Peyer's patch (tissue), 4 donors: ENCODE data around the gene FAM133A.

ENCODE experiments used
- CTCF ChIP-seq, 6 experiments: fragments of 450-650 bp in 4 of 6; fragments of 200-600 bp in 2 of 6; sonication (generic) in 1 of 6; IDR thresholded peaks; one replicate each; pipeline ENCODE4 v1.5.1; 2017 to 2019; ENCODE audit warnings: antibody characterized with exemption in 6 of 6, mild to moderate bottlenecking in 3 of 6, moderate library complexity in 1 of 6
- POLR2A ChIP-seq, 2 donors: fragments of 450-650 bp; IDR thresholded peaks; one replicate each; pipeline ENCODE4 v1.5.1; 2017; ENCODE audit warnings: antibody characterized with exemption in 2 of 2, mild to moderate bottlenecking in 2 of 2, moderate library complexity in 2 of 2

DNA sequence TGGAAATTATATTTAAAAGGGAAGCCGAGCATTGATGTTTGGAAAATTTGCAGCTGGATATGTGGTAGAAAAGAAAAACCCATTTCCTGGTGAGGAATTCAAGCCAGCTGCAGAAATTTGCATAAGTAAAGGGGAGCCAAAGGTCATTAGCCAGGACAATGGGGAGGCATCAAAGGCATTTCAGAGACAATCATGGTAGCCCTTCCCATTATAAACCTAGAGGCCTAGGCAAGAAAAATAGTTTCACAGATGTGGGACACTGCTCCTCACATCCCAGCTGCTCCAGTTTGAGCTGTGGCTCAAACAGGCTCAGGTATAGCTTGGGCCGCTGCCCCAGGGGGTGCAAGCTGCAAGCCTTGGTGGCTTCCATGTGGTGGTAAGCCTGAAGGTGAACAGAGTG, 36.4 kb upstream of the FAM133A start:
- TF ChIP-seq POLR2A (IDR thresholded peaks at IDR 0.05), result no peak
- no peak for TF ChIP-seq CTCF (IDR thresholded peaks at IDR 0.05)
